HepG2 (cell line): Measurements from ENCODE around the gene CD248. TPM values are rescaled to one million over a fixed set of nuclear protein-coding genes. Genes with fewer than 3 reads are reported as not detected.

Experiments
- ATAC-seq: fragments of 200-7000 bp; cut with Tn5 transposase; 3 replicates; pipeline ENCODE4 v1.9.1; 2020; ENCODE audit warnings: mild to moderate bottlenecking, moderate library complexity
- BruUV-seq: library from RNA; stranded (reverse); fragments of 400-500 nt; replicated peaks from 2 replicates; lab custom pipeline; 2021; lab: Mats Ljungman, UMichigan
- CTCF ChIA-PET: fragments of 300-600 bp; formaldehyde crosslinking; extraction: SDS; loops from one replicate; lab custom pipeline; 2021; ENCODE audit warnings: low total read pairs, inconsistent platforms, low intra/inter-chr PET ratio; lab: Yijun Ruan, JAX
- POLR2A ChIA-PET: fragments of 350-600 bp; sonication (Branson Sonifier 250); formaldehyde crosslinking; loops from one replicate; lab custom pipeline; 2020; ENCODE audit warnings: antibody characterized with exemption, inconsistent platforms; lab: Yijun Ruan, JAX
- DNase-seq: peaks from one replicate; pipeline ENCODE4 v3.0.0-alpha.2; 2015; ENCODE audit warnings: low spot score
- FAIRE-seq: peaks from 3 replicates; lab custom pipeline; 2011; peaks lifted over from hg19 to GRCh38; lab: Jason Lieb, UNC
- H2AFZ ChIP-seq: one replicate; pipeline ENCODE4 v1.6.1; 2011; ENCODE audit warnings: low read length, inconsistent platforms
- H3K27ac ChIP-seq: fragments of 300-600 bp; 3 replicates; pipeline ENCODE4 v1.8.0; 2011; ENCODE audit warnings: mixed run types, mild to moderate bottlenecking, mixed read lengths, low read length, inconsistent platforms; ENCODE audit not compliant: insufficient read depth; ENCODE audit errors: extremely low read length
- H3K27me3 ChIP-seq, 2 experiments: fragments of 200-600 bp in 1 of 2; 2 replicates in 1 of 2; 3 replicates in 1 of 2; pipeline versions ENCODE4 v1.6.0 to v1.8.0; 2011; ENCODE audit warnings: low read length in 2 of 2, mild to moderate bottlenecking in 2 of 2, moderate library complexity in 2 of 2, inconsistent platforms in 1 of 2; ENCODE audit not compliant: insufficient read depth in 2 of 2, control insufficient read depth in 1 of 2
- H3K36me3 ChIP-seq, 2 experiments: fragments of 200-600 bp in 1 of 2; replicated peaks in 1 of 2; 2 replicates in 1 of 2; 3 replicates in 1 of 2; pipeline versions ENCODE4 v1.5.1 to v1.8.0; 2011; ENCODE audit warnings: low read length in 2 of 2, inconsistent platforms in 1 of 2; ENCODE audit not compliant: insufficient read depth in 2 of 2, control insufficient read depth in 1 of 2
- H3K4me1 ChIP-seq: 2 replicates; pipeline ENCODE4 v1.5.1; 2012; ENCODE audit warnings: low read length, inconsistent platforms; ENCODE audit not compliant: insufficient read depth
- H3K4me2 ChIP-seq: 2 replicates; pipeline ENCODE4 v1.6.0; 2011; ENCODE audit warnings: low read depth, low read length, inconsistent platforms
- H3K4me3 ChIP-seq, 3 experiments: fragments of 200-600 bp in 1 of 3; sonication (generic), shearing (Covaris generic) in 1 of 3; replicated peaks in 1 of 3; 2 replicates each; pipeline ENCODE4 v1.5.1; 2011 to 2016; ENCODE audit warnings: low read length in 3 of 3, inconsistent platforms in 2 of 3, low read depth in 2 of 3, mild to moderate bottlenecking in 2 of 3, control low read depth in 1 of 3, mixed read lengths in 1 of 3; ENCODE audit not compliant: insufficient read depth in 1 of 3
- H3K79me2 ChIP-seq: one replicate; pipeline ENCODE4 v1.6.1; 2011; ENCODE audit warnings: low read length, inconsistent platforms; ENCODE audit not compliant: insufficient read depth
- H3K9ac ChIP-seq: 2 replicates; pipeline ENCODE4 v1.6.0; 2011; ENCODE audit warnings: mild to moderate bottlenecking, low read depth, low read length, inconsistent platforms; ENCODE audit not compliant: insufficient read depth
- H3K9me3 ChIP-seq: 2 replicates; pipeline ENCODE4 v1.5.1; 2012; ENCODE audit warnings: mild to moderate bottlenecking, low read length
- H4K20me1 ChIP-seq: 2 replicates; pipeline ENCODE4 v1.6.0; 2011; ENCODE audit warnings: inconsistent platforms, mild to moderate bottlenecking, low read length, moderate library complexity; ENCODE audit not compliant: insufficient read depth
- BCL6 ChIP-seq: IDR thresholded peaks from 2 replicates; pipeline ENCODE4 v1.6.1; 2016; ENCODE audit warnings: missing genetic modification reagents, missing compliant biosample characterization
- DMTF1 ChIP-seq: sonication (generic); formaldehyde crosslinking; IDR thresholded peaks from 2 replicates; pipeline ENCODE4 v1.4.0; 2020; ENCODE audit warnings: mild to moderate bottlenecking, missing genetic modification reagents
- ELF4 ChIP-seq: sonication (generic); formaldehyde crosslinking; IDR thresholded peaks from 2 replicates; pipeline ENCODE4 v1.5.0; 2020; ENCODE audit warnings: missing genetic modification reagents, mild to moderate bottlenecking, moderate library complexity, borderline replicate concordance
- HDAC1 ChIP-seq: sonication (generic); formaldehyde crosslinking; IDR thresholded peaks from 2 replicates; pipeline ENCODE4 v1.5.1; 2020; ENCODE audit warnings: mild to moderate bottlenecking, missing genetic modification reagents
- NFE2L2 ChIP-seq: fragments of 150-350 bp; IDR thresholded peaks from 2 replicates; pipeline ENCODE4 v1.6.1; 2014; ENCODE audit warnings: low read length
- RERE ChIP-seq: IDR thresholded peaks from 2 replicates; pipeline ENCODE4 v1.6.1; 2016; ENCODE audit warnings: low read depth, missing genetic modification reagents, missing compliant biosample characterization
- SIX4 ChIP-seq: sonication (generic); formaldehyde crosslinking; IDR thresholded peaks from 2 replicates; pipeline ENCODE4 v1.4.0; 2020; ENCODE audit warnings: missing genetic modification reagents
- THAP11 ChIP-seq: IDR thresholded peaks from 2 replicates; pipeline ENCODE4 v1.6.1; 2016; ENCODE audit warnings: missing biosample characterization, missing genetic modification reagents
- ZNF251 ChIP-seq: sonication (generic); formaldehyde crosslinking; IDR thresholded peaks from 2 replicates; pipeline ENCODE4 v1.9.0; 2021; ENCODE audit warnings: mild to moderate bottlenecking, missing genetic modification reagents
- ZNF34 ChIP-seq: sonication (generic); formaldehyde crosslinking; IDR thresholded peaks from 2 replicates; pipeline ENCODE4 v1.4.0; 2020; ENCODE audit warnings: mild to moderate bottlenecking, missing genetic modification reagents, borderline replicate concordance
- ZNF570 ChIP-seq: sonication (generic); formaldehyde crosslinking; IDR thresholded peaks from 2 replicates; pipeline ENCODE4 v1.4.0; 2020; ENCODE audit warnings: mild to moderate bottlenecking, missing genetic modification reagents, borderline replicate concordance
- ZNF574 ChIP-seq: sonication (generic); formaldehyde crosslinking; IDR thresholded peaks from 2 replicates; pipeline ENCODE4 v1.4.0; 2020; ENCODE audit warnings: missing genetic modification reagents
- WGBS: methylation state at CpG from one replicate; pipeline ENCODE4 v1.1.6; 2017; ENCODE audit warnings: low lambda C conversion rate; 5-methylcytosine and 5-hydroxymethylcytosine counted together
- in situ Hi-C: cut with HindIII; loops from 2 replicates; pipeline ENCODE4 v1.10.0; 2017; ENCODE audit warnings: low pct_unique_long_range_greater_than_20kb; ENCODE audit not compliant: extremely low pct_ligation_motif_present
- intact Hi-C: fragments of 100-400 bp; cut with micrococcal nuclease; formaldehyde crosslinking; loops from one replicate; pipeline ENCODE4 v1.10.0; 2022; ENCODE audit not compliant: unreplicated experiment
- polyA plus RNA-seq, 8 experiments: library from polyadenylated mRNA; depleted of rRNA in 3 of 8; stranded (reverse) in 7 of 8; unstranded in 1 of 8; fragments of >200 nt; fragmentation: Illumina TruSeq in 4 of 8; extraction: Trizol in 4 of 8; gene quantifications; 2 replicates each; pipeline versions ENCODE4 v1.2.1 to v1.2.3, GENCODE V29; 2011 to 2016; ENCODE audit warnings: low read depth in 4 of 8, missing spikeins in 1 of 8, mixed read lengths in 1 of 8; ENCODE audit not compliant: insufficient read depth in 1 of 8
- total RNA-seq, 5 experiments: library from RNA; depleted of rRNA; stranded (reverse); fragments of >200 nt; fragmentation: Illumina TruSeq; extraction: Trizol; gene quantifications; 2 replicates each; pipeline ENCODE4 v1.2.3, GENCODE V29; 2016; ENCODE audit warnings: low read depth in 1 of 5

CD248 gene
- total and polyA plus RNA-seq, 2 of the 13 experiments (the other 11 are each of a cell fraction or from before 2014, with no cell fraction given): 0.25 to 0.35 TPM

GRCh38 chr11:66336234-66337102 is 19.6 kb upstream of the CD248 start, which contains the start of gene RIN1:
TSS of gene RIN1 (minus strand) at chr11:66336434. CDS start at chr11:66336402, 32 bp downstream.
- peaks cover 12 to 21% of the 10 kb centered on the region in 2 experiments; a peak in 4 of 5 replicates for H3K36me3 ChIP-seq
- TF ChIP-seq ZNF251 (CRISPR knock-in tag): no peak
- peak; percentile 90 for TF ChIP-seq ZNF574
- TF ChIP-seq ELF4 (CRISPR knock-in tag): peak; percentile 86
- TF ChIP-seq ZNF570: no peak
- TF ChIP-seq DMTF1 (CRISPR knock-in tag): no peak
- TF ChIP-seq THAP11 (CRISPR knock-in tag): peak; percentile 69
- no peak for TF ChIP-seq ZNF34 (CRISPR knock-in tag)
- TF ChIP-seq RERE (CRISPR knock-in tag): no peak
- TF ChIP-seq SIX4 (CRISPR knock-in tag): no peak
- TF ChIP-seq HDAC1 (CRISPR knock-in tag): peak; percentile 98
- TF ChIP-seq NFE2L2: no peak
- 0 out of 2 replicates have a peak, but pooled peaks have one; percentile 41 for TF ChIP-seq BCL6

More at GRCh38 chr11:66336234-66337102, 19.6 kb upstream of the CD248 start, which contains the start of gene RIN1:
- H4K20me1 ChIP-seq: no peaks in the 10 kb centered on the region
- H3K27ac ChIP-seq: peak within 1 kb of the TSS; percentile 63
- H3K4me1 ChIP-seq: peaks cover 19% of the 10 kb centered on the region
- POLR2A ChIA-PET: interaction anchor here (0.7 to 3.6 kb wide), 12 partner anchors 8 to 103 kb away, joined by 4 to 59 read pairs (median 5); partner anchors contain the start of genes B4GAT1, BRMS1, CD248 and SLC29A2
- H3K9me3 ChIP-seq: no peaks in the 10 kb centered on the region
- ATAC-seq (peak; percentile 91), DNase-seq (peak; percentile 89), FAIRE-seq (peak; percentile 96)
- H3K27me3 ChIP-seq: no peaks in the 10 kb centered on the region
- H3K9ac ChIP-seq: peak within 1 kb of the TSS; percentile 67
- in situ Hi-C loops (no loop called here), intact Hi-C loops (loop anchor here (1.0 kb wide), 1 partner anchor 24 kb away; no protein-coding TSS in a partner anchor)
- CTCF ChIA-PET: interaction anchor here (0.6 to 2.1 kb wide), 5 partner anchors 8 to 114 kb away, joined by 3 to 32 read pairs (median 4); no protein-coding TSS in a partner anchor
- peak within 1 kb of the TSS; percentile 87 for H3K4me2 ChIP-seq
- no peaks in the 10 kb centered on the region for H3K79me2 ChIP-seq
- 25% methylated on average over 11 of the region's 22 CpGs for WGBS
- peak within 1 kb of the TSS; percentile 64 to 79 (median 70) for H3K4me3 ChIP-seq
- no peak within 1 kb of the TSS for H2AFZ ChIP-seq
- no TSS peak for BruUV-seq
